ENCODE data around the gene LSMEM2.
"Not testable (repeated sequence)": the region's sequence is repeated elsewhere in the genome, so short reads cannot be mapped to it uniquely, and the experiment has no call there.

LSMEM2 gene

GRCh38 chr3:50246517-50246954 lies 32.4 kb upstream of the LSMEM2 start:
- DNase-seq, result peak; percentile 25

GRCh38 chr3:50248387-50248786 lies 30.5 kb upstream of the LSMEM2 start:
- DNase-seq, result no peak

- no peak for DNase-seq
Measured at GRCh38 chr3:50249457-50249856, 29.4 kb upstream of the LSMEM2 start.

DNA sequence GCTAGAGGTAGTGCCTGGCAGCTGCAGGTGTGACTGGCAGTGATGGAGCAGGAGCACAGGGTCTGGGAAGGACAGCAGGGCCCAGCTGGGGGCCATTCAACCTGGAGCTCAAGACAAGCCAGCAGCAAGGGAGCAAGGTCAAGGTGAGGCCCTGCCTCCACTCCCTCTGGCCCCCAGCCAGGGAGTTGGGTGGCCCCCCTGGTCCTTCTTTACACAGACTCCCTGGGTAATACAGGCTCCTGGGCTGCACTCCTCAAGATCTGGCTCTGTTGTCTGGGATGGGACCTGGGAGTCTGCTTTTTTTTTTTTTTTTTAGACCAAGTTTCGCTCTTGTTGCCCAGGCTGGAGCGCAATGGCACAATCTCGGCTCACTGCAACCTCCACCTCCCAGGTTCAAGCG lies 28.4 kb upstream of the LSMEM2 start:
- DNase-seq, result no peak

DNA sequence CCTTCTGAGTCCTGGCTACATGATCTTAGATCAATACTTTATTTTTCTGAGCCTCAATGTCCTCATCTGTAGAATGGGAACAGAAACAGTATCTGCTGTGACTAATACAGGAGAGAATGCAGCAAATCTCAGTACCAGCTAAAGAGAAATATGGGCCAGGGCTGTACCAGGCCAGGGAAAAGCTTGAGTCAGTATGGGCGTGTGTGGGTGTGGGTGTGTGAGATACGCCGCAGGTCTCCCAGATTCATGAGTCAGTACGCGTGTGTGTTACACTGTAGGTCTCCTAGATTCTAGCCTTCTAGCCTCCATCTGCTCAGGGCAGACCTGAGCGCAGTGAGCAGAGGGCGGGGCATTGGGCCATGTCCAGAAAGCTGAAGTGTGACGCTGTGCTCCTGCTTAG lies 27.7 kb upstream of the LSMEM2 start:
- no peak for DNase-seq

- DNase-seq, result no peak
Measured at GRCh38 chr3:50254577-50255250, 24.2 kb upstream of the LSMEM2 start.

DNA sequence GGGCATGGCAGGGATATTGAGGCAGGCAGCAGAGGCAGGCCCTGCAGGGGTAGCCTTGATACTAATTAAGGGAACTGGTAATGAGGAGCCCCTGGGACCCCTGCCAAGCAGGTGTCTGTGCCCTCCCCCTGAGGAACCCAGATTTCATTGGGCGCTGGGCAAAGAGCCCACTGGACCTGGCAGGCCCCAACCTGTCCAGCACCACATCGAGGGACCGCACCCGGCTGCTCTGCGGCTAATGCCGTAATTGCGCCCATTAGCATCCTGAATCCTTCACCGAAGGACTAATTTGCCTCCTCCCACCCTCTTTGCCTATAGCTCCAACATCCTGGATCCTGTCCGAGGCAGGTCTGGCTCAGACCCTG lies 23.7 kb upstream of the LSMEM2 start:
- no peak for DNase-seq

- no peak for DNase-seq
Measured at GRCh38 chr3:50256978-50257890, 21.7 kb upstream of the LSMEM2 start.

DNA sequence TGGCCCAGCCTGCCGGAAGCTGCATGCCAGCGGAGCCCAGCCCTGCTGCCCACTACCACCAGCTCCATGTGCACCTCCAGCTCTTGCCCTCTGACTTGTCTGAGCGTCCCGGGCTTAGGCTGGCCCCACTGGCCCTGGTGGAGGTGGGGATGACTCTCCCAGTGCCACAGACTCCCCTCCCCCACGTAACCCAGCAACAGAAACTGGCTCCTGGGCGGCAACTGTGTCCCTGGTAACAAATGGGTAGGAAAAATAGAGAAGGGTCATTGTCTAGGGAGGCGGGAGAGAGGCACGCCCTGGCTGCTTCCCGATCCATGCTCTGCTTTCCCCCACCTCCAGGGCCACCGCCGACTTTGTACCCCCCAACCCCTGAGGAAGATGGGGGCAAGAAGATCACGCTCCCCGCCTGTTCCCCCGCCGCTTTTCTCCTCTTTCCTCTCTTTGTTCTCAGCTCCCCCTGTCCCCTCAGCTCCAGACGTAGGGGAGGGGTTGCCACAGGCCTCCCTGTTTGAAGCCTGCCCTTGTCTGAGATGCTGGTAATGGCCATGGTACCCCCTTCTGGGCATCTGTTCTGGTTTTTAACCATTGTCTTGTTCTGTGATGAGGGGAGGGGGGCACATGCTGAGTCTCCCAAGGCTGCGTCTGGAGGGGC lies 20.7 kb upstream of the LSMEM2 start:
- no peak for DNase-seq

DNA sequence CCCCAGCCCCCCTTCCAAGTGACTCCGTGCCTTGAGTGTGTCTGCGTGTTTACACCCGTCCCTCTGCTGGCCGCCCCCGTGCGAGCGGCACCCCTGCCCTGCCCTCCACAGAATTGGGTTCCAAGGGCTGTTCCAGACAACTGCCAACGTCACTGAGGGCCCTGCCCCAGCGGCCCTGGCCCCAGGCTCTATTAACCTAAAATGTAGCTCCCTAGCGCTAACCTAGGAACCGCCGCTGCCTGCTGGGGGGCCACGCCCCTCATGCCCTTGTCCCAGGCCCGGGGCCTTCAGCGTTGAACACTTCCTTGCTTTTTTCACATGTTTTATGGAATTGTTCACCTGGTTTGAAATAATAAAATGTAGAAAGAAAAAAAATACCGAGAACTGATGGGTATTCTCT lies 19.9 kb upstream of the LSMEM2 start:
- DNase-seq, result no peak

DNA sequence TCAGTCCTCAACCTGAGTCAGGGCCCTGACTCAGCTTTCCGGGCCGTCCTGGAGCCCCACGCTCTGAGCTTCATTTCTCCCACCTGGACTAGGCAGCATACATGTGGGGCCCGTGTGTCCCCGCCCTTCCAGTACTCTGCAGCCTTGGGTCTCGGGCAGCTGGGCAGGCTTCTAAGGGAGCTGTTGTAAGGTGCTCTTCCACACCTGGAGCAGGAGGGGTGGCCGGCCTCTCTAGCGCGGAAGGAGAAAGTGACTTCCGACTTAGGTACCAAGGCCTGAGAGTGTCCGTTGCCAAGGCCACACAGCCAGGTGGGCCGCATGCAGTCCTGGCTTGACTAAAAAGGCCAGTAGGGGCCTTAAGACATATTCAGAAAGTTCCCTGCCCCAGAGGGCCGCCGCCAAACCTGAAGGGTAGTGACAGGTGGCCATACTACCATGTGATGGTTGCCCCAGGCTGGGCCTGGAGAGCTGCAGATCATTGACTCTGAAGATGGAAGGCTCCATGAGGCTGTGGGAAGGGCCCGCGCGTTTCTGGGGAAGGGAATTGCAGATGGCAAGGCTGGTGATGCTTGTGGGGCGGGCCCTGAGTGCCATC lies 19.4 kb upstream of the LSMEM2 start:
- no peak for DNase-seq

- peak; percentile 55 for DNase-seq
Measured at GRCh38 chr3:50260027-50260941, 18.6 kb upstream of the LSMEM2 start.

GRCh38 chr3:50260942-50261441 lies 17.9 kb upstream of the LSMEM2 start:
- no peak for DNase-seq

DNA sequence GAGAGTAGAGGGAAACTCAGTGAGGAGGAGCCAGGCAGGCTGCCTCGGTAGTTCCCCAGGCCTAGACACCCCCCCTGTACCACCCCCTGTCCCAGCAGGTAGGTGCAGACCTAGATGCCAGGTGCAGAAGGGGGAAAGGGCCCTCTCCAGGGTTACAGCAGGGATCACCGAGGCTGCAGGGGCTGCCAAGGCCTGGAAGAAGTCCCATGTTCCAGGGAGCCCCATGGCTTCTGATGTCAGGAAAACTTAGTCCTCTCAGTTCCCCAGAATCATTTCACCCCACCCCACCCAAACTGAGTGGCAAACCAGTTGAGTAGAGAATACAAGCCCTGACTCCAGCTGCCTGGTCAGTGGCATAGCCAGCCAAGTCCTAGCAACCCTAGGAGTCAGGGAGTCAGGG lies 17.4 kb upstream of the LSMEM2 start:
- no peak for DNase-seq

DNA sequence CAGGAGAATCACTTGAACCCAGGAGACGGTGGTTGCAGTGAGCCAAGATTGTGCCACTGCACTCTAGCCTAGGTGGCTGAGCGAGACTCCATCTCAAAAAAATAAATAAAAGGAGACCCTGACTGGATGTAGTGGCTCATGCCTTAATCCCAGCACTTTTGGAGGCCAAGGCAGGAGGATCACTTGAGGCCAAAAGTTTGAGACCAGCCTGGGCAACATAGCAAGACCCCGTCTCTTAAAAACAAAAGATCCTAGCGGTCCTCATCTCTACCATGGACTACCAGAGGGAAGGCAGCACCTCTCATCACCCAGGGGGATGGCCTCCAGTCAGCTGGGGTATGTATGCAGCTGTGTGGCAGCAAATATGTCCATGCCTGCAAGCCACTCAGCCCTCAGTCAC lies 16.7 kb upstream of the LSMEM2 start:
- DNase-seq, result not testable (repeated sequence)

DNA sequence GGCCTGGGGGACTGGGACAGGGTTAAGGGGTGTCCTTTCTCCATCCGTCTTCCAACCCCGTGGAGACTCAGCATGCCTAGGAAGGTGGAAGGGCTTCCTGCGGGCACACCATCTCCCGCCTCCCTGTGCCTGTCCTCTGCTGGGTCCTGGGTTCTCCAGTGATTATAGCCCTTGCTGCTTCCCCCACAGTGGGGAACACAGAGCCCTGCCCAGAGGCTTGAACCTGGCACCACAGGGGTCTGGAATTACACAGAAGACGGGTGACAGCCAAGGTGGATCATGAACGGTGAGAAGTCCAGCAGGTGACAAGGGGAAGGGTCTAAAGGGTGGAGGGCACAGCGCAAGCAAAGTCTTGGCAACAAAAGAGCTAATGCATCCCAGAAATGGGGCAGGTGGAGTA lies 16.1 kb upstream of the LSMEM2 start:
- no peak for DNase-seq

- no peak for DNase-seq
Measured at GRCh38 chr3:50263478-50264382, 15.2 kb upstream of the LSMEM2 start.

- DNase-seq, result no peak
Measured at GRCh38 chr3:50264383-50264963, 14.4 kb upstream of the LSMEM2 start.

DNA sequence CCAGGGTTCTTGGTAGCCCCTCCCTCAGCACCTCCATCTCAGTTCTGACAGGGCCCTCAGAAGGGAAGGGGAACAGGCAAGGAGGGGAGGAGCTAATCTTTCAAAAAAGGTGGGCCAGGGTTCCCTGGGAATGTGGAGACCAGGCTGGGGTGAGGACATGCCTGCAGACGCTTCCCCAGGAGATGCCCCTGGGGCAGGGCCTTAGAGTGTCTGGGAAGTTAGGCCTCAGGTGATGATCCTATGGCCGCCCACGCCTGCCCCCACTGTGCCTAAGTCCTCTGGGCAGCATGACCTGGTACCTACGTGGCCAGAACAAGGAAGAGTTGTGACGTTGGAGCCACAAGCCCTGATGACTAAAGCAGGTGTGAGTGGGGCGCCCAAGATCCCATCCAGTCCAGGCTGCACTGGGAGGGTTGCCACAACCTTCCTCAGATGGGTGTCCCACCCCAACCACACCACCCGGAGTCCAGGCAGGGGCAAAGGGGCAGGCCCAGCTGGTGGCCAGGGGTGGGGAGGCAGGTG lies 13.9 kb upstream of the LSMEM2 start:
- DNase-seq, result no peak

DNA sequence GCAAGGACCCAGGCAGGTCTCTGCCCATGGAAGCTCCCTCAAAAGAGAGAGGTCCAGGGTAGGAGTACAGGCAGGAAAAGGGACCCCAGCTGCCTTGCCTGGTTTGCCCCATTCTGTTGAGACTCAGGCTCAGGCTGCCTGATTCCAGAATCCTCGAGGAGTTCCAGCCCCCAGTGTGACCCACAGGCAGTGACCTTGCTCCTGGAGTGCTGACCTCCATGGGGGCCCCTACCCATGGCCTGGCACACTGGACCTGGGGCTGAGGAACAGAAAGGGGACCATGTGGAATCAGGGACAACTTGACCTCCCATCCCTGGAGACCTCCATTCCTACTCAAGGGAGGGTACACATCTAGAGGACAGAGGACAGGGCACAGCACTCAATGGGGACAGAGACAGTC lies 13.3 kb upstream of the LSMEM2 start:
- DNase-seq, result no peak
